Activated CD8-positive, alpha-beta memory T cell treated with anti-CD3 and anti-CD28 coated beads, Interleukin-2, amount 50 U/mL, for 1 hour (primary cell): ENCODE data around the gene IL6ST.

ENCODE experiments used
- DNase-seq: peaks from one replicate; pipeline ENCODE4 v3.0.0-alpha.2; 2020; ENCODE audit errors: extremely low read depth

Gene IL6ST

DNA sequence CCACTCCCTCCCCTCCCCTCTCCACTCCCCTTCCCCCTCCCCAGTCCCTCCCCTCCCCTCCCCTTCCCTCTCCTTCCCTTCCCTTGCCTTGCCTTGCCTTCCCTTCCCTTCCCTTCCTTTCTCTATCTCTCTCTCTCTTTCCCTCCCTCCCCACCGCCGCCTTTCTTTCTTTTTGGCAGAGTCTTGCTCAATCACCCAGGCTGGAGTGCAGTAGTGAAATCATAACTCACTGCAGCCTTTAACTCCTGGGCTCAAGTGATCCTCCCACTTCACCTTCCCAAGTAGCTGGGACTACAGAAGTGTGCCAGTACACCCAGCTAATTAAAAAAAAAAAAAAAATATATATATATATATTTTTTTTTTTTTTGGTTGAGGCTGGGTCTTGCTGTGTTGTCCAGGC is 98.1 kb downstream of the IL6ST start:
- DNase-seq: no peak

GRCh38 chr5:55896238-55896637 is 98.5 kb downstream of the IL6ST start:
- no peak for DNase-seq

GRCh38 chr5:55895346-55895745 is 99.4 kb downstream of the IL6ST start:
- DNase-seq: no peak

- DNase-seq: no peak
Observed at GRCh38 chr5:55894135-55894534, 100.6 kb downstream of the IL6ST start.

- no peak for DNase-seq
Observed at GRCh38 chr5:55892479-55892878, 102.3 kb downstream of the IL6ST start.

DNA sequence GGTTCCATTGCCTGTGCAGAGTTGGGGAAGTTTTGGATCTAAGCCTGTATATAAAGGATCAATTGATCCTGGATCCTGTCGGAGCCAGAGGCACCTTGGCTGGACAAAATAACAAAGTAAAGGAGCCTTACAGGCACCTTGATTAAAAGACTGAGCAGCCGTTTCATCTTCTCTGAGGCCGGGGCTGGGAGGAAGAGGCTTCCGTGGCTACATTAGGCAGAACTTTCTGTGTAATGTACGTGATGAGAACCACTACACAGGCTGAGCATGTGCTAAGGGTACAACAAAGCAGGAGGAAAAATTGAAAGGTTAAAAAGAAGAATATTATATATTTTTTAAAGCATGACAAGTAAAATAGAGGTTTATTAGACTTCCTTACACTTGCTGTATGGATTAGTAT is 106.6 kb downstream of the IL6ST start:
- DNase-seq: no peak

GRCh38 chr5:55885359-55885758 is 109.4 kb downstream of the IL6ST start:
- no peak for DNase-seq
